ENCODE results near the gene RPL35.

DNA sequence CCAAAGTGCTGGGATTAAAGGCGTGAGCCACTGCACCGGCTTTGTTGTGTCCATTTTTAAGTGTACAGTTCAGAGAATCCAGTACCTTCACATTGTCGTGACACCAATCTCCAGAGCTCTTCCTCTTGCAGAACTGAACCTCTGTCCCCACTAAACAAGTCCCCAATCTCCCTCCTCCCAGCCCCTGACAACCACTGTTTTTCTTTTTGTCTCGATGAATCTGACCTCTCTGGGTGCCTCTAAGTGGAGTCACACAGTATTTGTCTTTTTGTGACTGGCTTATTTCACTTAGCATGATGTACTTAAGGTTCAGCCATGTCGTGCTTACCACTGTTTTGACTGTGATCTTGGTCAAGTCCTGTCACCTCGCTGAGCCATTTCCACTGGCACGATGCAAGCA lies 6.9 kb downstream of the RPL35 start:
- TF ChIP-seq POLR2AphosphoS5 (IDR thresholded peaks at IDR 0.05; ENCODE audit: borderline replicate concordance, low read depth, low read length): no peak
- no peak for TF ChIP-seq EZH2 (IDR thresholded peaks at IDR 0.05)
